HG02588 (cell line): ENCODE data around the gene TSNAXIP1.
A peak's percentile ranks its signal among the peaks of the same experiment; 100 is the strongest.
"Not testable (repeated sequence)": the region's sequence is repeated elsewhere in the genome, so short reads cannot be mapped to it uniquely, and the experiment has no call there.

Experiments used
- ATAC-seq: cut with Tn5 transposase; IDR thresholded peaks from one replicate; pipeline ENCODE4 v1.9.1; 2021; ENCODE audit warnings: mild to moderate bottlenecking, moderate library complexity; ENCODE audit not compliant: unreplicated experiment

Gene TSNAXIP1

DNA sequence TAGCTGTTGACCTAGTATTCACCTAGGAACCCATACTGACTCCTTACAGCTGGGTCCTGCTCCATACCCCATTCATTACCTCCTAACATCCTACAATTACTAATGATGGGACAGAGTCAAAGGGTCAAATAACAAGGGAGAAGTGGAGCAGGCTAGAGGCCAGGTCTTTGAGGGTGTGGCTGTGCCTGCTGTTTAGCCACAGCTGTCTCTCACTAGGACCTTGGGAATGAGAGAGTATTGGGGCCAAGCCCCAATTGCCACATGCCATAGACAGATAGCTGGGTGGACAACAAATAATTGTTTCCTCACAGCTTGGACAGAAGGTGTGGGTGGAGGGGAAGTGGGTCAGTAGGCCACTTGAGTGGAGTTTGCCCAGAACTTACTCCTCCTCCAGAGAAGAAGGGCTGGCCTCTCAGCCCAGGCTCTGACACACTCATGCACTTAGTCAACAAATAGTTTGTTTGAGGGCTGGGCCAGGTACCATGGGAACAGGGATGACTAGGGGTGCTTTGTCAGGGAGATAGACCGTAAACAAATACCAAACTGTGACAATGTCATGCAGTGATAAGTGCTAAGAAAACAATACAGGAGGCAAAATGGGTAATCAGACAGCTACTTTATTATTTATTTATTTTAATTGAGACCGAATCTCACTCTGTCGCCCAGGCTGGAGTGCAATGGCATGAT, 51.0 kb downstream of the TSNAXIP1 start:
- ATAC-seq: no peak

DNA sequence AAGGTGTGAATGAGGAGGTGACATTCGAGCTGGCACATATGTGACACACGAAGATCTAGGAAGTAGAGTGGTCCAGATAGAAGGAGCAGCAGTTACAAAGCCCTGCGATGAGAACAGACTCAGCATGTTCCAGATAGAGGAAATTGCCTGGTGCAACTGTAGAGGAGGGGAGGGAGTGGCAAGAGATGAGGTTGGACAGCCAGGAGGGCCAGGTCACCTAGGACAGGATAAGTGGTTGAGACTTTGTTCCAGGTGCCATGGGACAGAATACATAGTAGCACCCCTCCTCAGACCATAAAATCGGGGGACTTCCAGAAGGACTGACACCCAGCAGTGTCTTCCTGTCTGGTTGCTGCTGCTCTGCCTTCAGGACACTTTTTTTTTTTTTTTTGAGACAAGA, 51.8 kb downstream of the TSNAXIP1 start:
- ATAC-seq: no peak

DNA sequence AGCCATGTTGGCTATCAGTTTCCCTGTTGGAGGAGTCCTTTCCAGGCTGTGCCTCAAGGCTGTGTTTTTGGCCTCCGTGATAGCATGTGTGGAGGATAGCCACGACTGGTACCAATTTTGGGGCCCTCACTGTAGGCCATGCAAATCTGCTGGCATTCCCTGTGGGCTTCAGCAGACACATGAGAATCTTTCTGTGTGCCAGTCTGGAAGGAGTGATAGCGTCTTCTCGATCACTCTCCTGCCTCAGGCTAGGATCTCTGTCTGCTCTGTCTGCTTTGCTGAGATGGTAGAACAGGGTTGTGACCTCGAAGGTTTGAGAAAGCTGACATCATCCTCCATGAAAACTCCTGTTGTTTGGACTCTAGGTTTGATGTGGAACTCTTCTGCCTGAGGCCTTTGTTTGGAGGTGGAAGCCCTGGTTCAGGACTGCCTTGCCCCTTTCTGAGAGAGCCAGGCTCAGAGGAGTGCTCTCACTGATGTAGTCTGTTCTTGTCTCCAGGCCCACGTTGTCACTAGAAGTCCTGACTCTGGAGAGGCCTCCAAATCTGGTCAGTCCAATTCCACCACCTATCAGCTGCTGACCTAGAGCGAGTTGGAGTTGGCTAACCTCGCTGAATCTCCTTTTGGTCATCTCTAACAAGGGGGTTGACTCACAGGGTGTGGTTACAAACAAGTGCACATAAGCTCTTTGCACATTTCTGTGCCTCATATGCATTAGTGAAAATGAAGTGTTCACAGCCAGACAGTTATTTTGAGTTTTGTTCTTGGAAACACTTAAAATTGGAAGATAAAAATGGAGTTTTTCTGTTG, 54.1 kb downstream of the TSNAXIP1 start:
- no peak for ATAC-seq

DNA sequence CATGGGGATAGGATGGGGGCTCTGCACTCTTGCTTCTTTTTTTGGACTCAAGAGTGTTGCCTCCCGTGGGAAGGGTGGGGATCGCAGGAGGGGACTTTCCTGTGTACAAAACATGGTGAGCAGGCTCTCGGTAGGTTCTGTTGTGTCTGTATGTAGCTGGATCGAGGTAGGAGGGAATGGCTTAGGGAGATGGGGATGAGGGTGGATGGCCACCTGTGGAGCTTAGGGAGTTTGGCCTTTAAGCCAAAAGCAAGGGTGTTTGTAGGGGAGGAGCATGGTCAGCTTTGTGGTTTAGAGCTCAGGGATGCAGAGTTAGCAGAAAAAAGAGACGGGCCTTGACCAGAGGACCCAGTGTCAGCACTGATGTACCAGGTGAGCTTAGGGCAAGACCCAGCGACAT, 55.2 kb downstream of the TSNAXIP1 start:
- no peak for ATAC-seq

DNA sequence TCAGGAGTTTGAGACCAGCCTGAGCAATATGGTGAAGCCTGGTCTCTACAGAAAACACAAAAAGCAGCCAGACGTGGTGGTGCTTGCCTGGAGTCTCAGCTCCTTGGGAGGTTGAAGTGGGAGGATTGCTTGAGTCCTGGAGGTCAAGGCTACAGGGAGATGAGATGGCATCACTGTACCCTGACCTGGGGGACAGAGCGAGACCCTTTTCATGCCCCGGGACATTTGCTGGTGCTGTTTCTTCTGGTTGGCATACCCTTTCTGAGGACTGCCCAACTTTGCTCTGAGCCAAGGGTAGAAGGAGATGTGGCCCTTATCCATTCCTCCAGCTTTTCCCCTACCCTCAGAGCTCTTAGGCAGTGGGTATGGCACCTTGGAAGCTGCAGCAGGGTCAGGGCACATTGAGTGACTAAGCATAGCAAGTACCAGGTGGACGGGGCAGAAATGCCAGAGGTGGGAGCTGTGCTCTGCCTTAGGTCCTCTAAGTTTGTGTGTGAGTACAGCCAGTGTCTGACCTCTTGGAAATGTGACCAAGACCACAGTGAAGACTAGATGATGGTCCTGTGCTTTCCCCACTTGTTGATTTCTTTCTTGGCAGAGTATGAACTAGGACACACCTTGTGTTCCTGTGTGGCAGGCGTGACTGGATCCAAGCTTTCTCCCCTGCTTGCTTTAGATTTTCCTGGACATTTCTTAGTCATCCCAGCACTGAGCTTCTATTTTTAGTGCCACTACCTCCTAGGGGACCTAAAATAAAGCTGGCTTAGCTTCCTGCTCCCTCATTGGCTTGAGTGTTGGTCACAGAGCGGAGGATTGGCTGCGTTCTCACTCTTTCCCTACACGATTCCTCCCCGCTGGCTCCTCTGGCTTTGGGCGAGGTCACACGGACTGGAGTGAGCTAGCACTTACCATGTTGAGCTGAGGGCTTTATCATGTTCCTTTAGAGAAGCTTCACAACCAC, 56.2 kb downstream of the TSNAXIP1 start:
- ATAC-seq: no peak

DNA sequence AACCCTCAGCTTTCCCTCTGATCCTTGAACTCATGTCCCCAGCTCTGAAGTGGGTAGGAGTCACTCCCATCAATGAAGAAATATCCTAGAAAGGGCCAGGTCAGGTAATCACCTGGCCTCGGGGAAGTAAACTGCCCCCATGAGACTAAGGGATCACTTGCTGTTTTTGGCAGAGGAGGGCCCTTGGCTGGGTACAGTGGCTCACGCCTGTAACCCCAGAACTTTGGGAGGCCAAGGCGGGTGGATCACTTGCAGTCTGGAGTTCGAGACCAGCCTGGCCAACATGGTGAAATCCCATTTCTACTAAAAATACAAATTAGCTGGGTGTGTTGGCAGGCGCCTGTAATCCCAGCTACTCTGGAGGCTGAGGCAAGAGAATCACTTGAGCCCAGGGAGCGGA, 57.4 kb downstream of the TSNAXIP1 start:
- not testable (repeated sequence) for ATAC-seq

DNA sequence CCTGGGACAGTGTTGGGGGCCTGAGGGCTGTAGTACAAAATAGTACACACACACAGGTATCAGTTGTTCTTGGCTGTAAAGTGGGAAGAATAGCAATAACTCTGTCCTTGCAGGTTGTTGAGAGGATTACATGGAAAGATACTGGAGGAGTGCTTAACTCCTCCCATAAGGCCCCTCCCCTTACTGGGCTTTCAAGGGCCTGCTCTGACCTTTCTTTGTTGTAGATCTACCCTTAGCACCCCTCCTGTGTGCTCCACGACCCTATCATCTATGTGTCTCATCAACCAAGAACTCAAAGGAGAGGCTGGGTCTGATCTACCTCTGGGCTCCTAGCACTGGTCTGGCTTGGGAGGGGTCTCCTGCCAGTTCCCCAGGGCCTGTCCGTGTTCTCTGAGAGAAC, 57.9 kb downstream of the TSNAXIP1 start:
- ATAC-seq: no peak

DNA sequence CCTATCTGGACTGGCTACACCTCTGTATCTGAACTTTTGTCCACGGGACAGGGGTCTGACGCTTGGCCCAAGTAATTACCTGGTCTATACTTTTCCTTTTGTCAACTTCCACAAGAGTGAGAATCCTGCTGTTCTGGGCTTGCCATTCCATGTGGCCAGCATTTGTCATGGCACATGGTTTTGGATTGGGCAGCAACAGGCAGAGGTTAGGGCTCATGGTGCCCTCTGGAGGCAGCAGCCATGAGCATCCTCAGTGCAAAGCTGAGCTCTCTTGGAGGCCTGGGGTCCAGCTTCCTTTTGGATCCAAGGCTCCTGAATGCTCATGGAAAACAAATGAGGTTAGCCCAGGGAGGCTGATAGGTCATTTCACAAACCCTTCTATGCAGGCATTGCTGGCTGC, 58.6 kb downstream of the TSNAXIP1 start:
- no peak for ATAC-seq

DNA sequence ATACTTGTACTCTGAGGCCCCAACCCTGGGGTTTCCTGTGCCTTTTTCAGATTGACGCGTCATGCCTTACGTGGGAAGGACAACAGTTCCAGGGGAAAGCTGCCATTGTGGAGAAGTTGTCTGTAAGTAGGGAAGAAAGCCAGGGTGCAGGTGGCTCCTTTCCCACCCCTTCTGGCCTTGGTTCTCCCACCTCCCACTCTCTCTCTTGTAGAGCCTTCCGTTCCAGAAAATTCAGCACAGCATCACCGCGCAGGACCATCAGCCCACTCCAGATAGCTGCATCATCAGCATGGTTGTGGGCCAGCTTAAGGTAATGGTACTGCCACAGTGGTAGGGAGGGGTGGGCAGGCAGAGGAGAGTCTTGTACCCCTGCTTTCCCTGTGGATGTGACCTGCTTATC, 61.6 kb downstream of the TSNAXIP1 start:
- ATAC-seq: no peak

DNA sequence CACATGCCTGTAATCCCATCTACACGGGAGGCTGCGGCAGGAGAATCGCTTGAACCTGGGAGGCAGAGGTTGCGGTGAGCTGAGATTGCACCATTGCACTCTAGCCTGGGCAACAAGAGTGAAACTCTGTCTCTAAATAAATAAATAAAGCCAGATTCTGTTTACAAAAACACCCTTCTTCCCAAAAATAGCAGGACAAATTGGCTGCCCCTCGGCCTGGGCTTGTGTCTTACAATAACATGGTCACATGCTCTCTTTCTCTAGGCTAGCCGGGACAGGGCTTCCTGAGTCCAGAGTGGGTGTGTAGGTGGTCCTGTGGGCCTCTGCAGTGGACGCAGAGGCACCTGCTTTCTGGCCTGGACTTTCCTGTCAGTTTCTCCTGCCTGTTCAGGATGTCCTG, 63.0 kb downstream of the TSNAXIP1 start:
- no peak for ATAC-seq

DNA sequence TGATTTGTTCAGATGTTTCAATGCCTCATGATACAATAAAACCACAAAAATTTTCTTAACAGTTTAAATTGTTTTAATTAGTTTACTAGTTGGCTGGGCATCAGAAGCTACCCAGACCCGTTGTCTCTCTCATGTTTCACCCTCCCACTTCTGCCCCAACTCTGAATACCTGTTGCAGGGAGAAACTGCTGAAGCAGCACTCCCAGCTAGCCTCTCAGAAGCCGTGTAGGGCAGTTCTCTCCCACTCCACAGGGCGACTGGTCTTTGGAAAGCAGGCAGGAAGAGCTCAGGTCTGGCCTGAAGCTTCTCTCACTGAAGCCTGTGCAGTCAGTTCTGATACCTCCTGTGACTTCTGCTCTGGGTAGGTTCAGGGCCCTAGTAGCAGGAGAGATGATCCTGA, 64.6 kb downstream of the TSNAXIP1 start:
- no peak for ATAC-seq

DNA sequence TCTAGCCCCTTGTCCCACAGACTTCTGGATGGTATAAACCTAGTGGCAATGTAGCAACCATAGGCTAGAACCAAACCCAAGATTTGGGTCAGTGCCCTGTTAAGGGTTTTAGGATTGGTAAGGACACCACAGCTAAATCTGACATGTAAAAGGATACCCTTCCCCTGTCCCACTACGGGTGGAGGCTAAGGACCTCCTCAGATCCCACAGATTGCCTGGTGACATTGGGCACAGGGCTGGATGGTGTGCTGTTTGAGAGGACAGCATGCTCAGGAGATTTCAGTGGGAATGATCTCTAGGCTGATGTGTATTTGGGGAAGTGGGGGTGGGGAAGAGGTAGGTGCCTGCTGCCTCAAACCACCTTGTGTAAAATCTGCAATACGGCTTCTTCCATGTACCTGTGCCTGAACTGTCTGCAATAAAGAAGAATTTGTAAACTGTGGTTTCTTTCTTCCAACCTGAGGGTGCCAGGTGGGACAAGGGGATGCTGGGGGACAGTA, 65.5 kb downstream of the TSNAXIP1 start:
- ATAC-seq: no peak

DNA sequence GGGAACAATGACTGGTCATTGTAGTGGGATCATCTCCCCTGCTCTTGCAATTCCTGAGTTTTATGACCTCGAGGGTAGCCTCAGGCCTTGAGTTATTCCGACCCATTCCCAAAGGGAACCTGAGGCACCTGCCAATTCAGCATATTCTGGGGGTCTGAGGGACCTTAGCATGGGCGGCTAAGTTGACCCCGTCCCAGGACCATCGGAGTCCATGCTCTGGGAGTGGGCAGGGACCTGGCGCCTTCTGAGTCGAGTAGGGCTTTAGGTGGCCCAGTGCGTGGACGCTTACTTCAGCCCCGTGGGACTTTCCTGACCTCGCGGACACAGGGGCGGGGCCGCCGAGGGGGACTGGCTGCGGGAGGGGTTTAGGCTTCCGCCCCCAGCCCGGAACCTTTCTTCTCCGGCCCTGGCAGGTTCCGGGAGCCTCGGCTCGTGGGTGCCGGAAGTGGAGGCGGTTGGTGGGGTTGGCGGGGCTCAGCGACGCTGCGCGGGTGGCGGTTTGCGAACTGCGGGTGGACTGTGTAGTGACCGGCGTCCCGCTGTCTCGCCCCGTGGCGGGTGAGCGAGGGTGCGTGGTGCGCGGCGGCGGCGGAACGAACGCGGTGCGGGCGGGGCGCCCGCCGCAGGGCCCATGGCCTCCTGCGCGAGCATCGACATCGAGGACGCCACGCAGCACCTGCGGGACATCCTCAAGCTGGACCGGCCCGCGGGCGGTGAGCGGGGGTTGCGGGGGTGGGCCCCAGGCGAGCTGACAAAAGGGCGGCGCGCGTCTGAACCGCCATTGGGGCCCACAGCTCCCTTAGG, 66.1 kb downstream of the TSNAXIP1 start, which contains the start of gene EDC4:
Gene EDC4 (plus strand): TSS at position 422 of the 804 bp plus-strand sequence. CDS start 210 bp downstream, at position 632.
- peak; percentile 76 for ATAC-seq

DNA sequence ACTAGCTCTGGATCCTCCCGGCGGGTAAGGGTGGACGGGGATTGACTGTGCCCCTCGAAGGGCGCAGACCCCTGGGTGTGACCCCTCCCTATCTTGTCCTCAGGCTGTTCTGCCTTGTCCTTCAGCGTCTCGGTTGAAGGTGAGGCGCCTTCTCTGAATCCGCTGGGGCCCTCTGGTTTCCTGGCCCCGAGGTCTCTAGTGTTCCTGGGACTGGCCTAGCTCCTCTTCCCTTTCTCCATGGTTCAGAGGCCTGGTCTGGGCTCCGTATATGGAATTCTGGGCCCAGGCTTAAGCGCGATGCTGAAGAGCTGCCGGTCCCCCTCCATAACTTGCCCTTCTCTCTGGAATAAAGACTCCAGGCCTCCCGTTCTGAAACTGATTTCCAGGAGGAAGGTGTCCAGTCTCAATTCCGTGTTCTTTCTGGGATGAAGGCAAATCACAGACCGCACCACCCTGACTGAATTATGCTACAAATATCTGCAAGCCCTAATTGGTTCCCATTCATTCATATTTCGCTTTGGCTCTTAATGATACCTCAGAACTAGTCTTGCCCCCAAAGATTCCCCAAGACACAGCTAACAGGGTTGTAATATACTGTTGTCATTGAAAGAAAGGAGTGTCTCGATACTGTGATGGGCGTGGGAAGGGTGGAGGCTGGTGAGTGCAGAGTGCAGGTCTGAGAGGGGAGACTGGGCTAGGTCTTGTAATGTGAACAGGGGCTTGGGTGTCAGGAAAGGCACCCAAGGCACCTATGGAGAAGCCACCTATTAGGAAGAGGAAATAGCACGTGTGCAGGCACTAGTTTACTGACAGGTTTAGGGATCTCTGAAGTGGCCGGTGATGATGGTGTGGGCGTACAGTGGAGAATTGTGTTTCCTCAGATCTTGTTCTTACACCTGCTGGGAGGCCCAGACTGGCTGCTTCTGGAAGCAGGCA, 67.0 kb downstream of the TSNAXIP1 start:
- no peak for ATAC-seq

DNA sequence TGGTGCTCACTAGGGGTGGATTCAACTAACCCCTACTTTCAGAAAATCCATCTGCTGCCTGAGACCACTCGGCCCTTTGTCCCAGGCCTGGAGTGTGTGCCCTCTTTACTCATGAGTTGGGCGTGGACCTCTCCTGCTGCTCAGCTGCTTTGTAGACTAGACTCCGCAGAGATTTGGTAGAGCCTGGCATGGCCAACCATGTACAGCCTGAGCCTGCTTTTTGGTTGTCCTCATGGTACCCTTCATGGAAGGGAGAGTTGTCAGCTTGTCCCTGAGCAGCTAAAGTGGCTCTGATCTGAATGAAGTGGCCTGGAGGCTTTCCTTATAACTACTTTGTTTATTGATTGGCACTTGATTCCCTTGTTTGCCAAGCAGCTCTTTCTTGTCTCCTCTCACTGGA, 67.7 kb downstream of the TSNAXIP1 start:
- ATAC-seq: no peak

DNA sequence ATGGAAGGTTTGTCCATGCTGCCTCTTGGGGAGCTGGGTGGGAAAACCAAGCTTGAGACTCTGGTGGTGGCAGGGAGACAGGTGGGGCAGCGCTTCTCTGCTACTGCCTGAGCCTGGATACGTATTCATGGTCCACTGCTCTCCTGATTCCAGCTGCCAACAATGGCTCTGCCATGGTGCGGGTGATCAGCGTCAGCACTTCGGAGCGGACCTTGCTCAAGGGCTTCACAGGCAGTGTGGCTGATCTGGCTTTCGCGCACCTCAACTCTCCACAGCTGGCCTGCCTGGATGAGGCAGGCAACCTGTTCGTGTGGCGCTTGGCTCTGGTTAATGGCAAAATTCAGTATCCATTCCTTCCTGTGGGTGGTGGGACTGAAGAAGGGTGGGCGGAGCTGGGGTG, 70.4 kb downstream of the TSNAXIP1 start:
- no peak for ATAC-seq
